Hematopoietic multipotent progenitor cell treated with erythropoietin and hydrocortisone succinate and interleukin-3 and kit ligand, for 4 days (in vitro differentiated cells): ENCODE data around the gene MAPK1IP1L.
"Not testable (repeated sequence)": the region's sequence is repeated elsewhere in the genome, so short reads cannot be mapped to it uniquely, and the experiment has no call there.

Experiments used
- DNase-seq: peaks from one replicate; pipeline ENCODE4 v3.0.0-alpha.2; 2015

Gene MAPK1IP1L

GRCh38 chr14:55057919-55058318 lies 6.5 kb downstream of the MAPK1IP1L start:
- DNase-seq: no peak

- DNase-seq: no peak
Observed at GRCh38 chr14:55059333-55059732, 7.9 kb downstream of the MAPK1IP1L start.

GRCh38 chr14:55062517-55063351 lies 11.3 kb downstream of the MAPK1IP1L start:
- no peak for DNase-seq

GRCh38 chr14:55064896-55065295 lies 13.4 kb downstream of the MAPK1IP1L start:
- not testable (repeated sequence) for DNase-seq

GRCh38 chr14:55065411-55065810 lies 14.0 kb downstream of the MAPK1IP1L start:
- DNase-seq: no peak

- no peak for DNase-seq
Observed at GRCh38 chr14:55066223-55066622, 14.8 kb downstream of the MAPK1IP1L start.

GRCh38 chr14:55070981-55071411 lies 19.5 kb downstream of the MAPK1IP1L start:
- DNase-seq: no peak

- peak; percentile 40 for DNase-seq
Observed at GRCh38 chr14:55071870-55072640, 20.6 kb downstream of the MAPK1IP1L start.

GRCh38 chr14:55073856-55074255 lies 22.4 kb downstream of the MAPK1IP1L start:
- DNase-seq: peak; percentile 57

- no peak for DNase-seq
Observed at GRCh38 chr14:55074662-55075061, 23.2 kb downstream of the MAPK1IP1L start.

GRCh38 chr14:55075628-55076175 lies 24.3 kb downstream of the MAPK1IP1L start:
- DNase-seq: no peak

GRCh38 chr14:55077170-55078151 lies 26.0 kb downstream of the MAPK1IP1L start:
- DNase-seq: no peak

GRCh38 chr14:55079961-55080360 lies 28.5 kb downstream of the MAPK1IP1L start:
- DNase-seq: not testable (repeated sequence)

- DNase-seq: no peak
Observed at GRCh38 chr14:55084401-55085059, 33.1 kb downstream of the MAPK1IP1L start.

GRCh38 chr14:55085060-55085660 lies 33.7 kb downstream of the MAPK1IP1L start:
- no peak for DNase-seq

- no peak for DNase-seq
Observed at GRCh38 chr14:55086938-55087337, 35.5 kb downstream of the MAPK1IP1L start.

- DNase-seq: no peak
Observed at GRCh38 chr14:55088356-55088755, 36.9 kb downstream of the MAPK1IP1L start.

GRCh38 chr14:55092341-55092740 lies 40.9 kb downstream of the MAPK1IP1L start:
- no peak for DNase-seq

GRCh38 chr14:55094292-55095157 lies 43.1 kb downstream of the MAPK1IP1L start:
- DNase-seq: no peak

GRCh38 chr14:55097881-55098560 lies 46.6 kb downstream of the MAPK1IP1L start:
- peak; percentile 68 for DNase-seq
